ENCODE measurements around the gene THBD. TPM values are rescaled to one million over a fixed set of nuclear protein-coding genes. Genes with fewer than 3 reads are reported as not detected.

Gene THBD
- total RNA-seq, 1 donor from 2014 or later = 12.6 TPM

DNA sequence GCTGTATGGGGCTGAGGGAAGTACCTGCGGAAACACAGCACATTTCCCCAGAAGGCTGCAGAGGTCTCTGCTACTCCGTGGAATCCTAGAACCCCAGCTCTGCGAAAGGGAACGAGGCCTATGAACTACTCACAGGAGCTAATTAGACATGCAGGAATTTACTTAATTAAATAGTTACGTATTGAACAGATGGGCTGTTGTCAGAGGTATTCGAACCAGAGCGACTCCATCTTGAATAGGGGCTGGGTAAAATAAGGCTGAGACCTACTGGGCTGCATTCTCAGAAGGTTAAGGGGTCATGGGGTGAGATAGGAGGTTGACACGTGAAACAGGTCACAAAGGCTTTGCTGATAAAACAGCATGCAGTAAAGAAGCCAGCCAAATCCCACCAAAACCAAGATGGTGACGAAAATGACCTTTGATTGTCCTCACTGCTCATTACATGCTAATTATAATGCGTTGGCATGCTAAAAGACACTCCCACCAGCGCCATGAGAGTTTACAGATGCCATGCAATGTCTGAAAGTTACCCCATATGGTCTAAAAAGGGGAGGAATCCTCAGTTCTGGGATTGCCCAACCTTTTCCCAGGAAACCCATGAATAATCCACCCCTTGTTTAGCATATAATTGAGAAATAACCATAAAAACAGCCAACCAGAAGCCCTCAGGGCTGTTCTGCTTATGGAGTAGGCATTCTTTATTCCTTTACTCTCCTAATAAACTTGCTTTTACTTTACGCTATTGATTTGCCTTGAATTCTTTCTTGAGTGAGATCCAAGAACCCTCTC, 29.0 kb downstream of the THBD start:
- no peak for TF ChIP-seq CTCF (IDR thresholded peaks at IDR 0.05; ENCODE audit: insufficient read depth, low read length, severe bottlenecking)
- FAIRE-seq (no peak), DNase-seq (ENCODE audit: low read depth) (no peak)
- Histone ChIP-seq H3K4me3 (ENCODE audit: low read depth, low read length) (no peak overlapping the region), H3K27me3 (ENCODE audit: control insufficient read depth, insufficient read depth, low read length) (no peaks in the 10 kb centered on the region), H3K36me3 (ENCODE audit: control insufficient read depth, insufficient read depth, low read length) (no peaks in the 10 kb centered on the region)

DNA sequence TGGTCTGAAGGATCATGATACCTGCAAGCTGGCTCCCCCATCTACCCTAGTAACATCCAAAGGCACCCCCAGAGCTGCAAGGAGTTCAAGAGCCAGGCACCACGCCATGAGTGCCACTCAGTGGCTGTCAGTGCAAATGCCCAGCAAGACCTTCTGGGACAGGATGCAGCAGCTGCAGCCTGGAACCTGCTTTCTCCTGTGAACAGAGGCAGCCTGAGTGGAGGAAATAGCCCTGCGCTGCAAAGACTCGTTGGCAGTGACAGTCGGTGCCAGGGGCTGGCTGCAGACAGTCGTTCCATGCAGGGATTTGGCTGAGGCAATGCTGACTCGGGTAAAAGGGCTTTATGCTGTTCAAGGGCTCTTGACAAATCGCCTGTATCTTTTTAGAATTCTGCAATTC, 30.1 kb downstream of the THBD start:
- Histone ChIP-seq H3K4me3 (ENCODE audit: low read depth, low read length) (no peak overlapping the region), H3K27me3 (ENCODE audit: control insufficient read depth, insufficient read depth, low read length) (no peaks in the 10 kb centered on the region), H3K36me3 (ENCODE audit: control insufficient read depth, insufficient read depth, low read length) (no peaks in the 10 kb centered on the region)
- DNase-seq (ENCODE audit: low read depth) (no peak), FAIRE-seq (no peak)
- no peak for TF ChIP-seq CTCF (IDR thresholded peaks at IDR 0.05; ENCODE audit: insufficient read depth, low read length, severe bottlenecking)

DNA sequence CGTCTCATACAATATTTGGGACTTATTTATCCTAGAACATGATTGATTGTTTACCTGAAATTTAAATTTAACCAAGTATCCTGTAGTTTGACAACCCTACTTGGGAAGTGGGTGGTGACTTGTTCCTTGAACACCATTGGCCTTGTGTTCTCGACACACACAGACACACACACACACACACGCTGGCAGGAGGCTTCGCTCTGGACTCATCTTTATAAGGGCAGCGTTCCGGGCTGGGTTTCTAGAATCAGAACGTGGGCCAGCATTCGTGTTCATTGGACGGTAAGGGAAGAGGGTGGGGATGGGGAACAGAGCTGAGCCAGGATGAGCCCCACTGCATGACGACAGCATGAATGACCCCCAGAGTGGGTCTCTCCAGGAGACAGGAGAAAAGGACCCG, 30.5 kb downstream of the THBD start:
- DNase-seq (ENCODE audit: low read depth) (no peak), FAIRE-seq (no peak)
- no peak for TF ChIP-seq CTCF (IDR thresholded peaks at IDR 0.05; ENCODE audit: insufficient read depth, low read length, severe bottlenecking)
- Histone ChIP-seq H3K27me3 (ENCODE audit: control insufficient read depth, insufficient read depth, low read length) (no peaks in the 10 kb centered on the region), H3K36me3 (ENCODE audit: control insufficient read depth, insufficient read depth, low read length) (no peaks in the 10 kb centered on the region), H3K4me3 (ENCODE audit: low read depth, low read length) (no peak overlapping the region)

GRCh38 chr20:23018432-23018831, 31.0 kb downstream of the THBD start:
- H3K4me3 ChIP-seq (ENCODE audit: low read depth, low read length) = no peak overlapping the region
- H3K36me3 ChIP-seq (ENCODE audit: control insufficient read depth, insufficient read depth, low read length) = no peaks in the 10 kb centered on the region
- H3K27me3 ChIP-seq (ENCODE audit: control insufficient read depth, insufficient read depth, low read length) = no peaks in the 10 kb centered on the region
- FAIRE-seq (no peak), DNase-seq (ENCODE audit: low read depth) (no peak)
- no peak for TF ChIP-seq CTCF (IDR thresholded peaks at IDR 0.05; ENCODE audit: insufficient read depth, low read length, severe bottlenecking)

- no peaks in the 10 kb centered on the region for H3K27me3 ChIP-seq (ENCODE audit: control insufficient read depth, insufficient read depth, low read length)
- no peak for FAIRE-seq
- H3K36me3 ChIP-seq (ENCODE audit: control insufficient read depth, insufficient read depth, low read length) = no peaks in the 10 kb centered on the region
- DNase-seq (ENCODE audit: low read depth) = no peak
- no peak for TF ChIP-seq CTCF (IDR thresholded peaks at IDR 0.05; ENCODE audit: insufficient read depth, low read length, severe bottlenecking)
- H3K4me3 ChIP-seq (ENCODE audit: low read depth, low read length) = no peak overlapping the region
Measured at GRCh38 chr20:23017516-23017915, 32.0 kb downstream of the THBD start.

- no peak for FAIRE-seq
- TF ChIP-seq CTCF (IDR thresholded peaks at IDR 0.05; ENCODE audit: insufficient read depth, low read length, severe bottlenecking) = no peak
- no peaks in the 10 kb centered on the region for H3K27me3 ChIP-seq (ENCODE audit: control insufficient read depth, insufficient read depth, low read length)
- H3K4me3 ChIP-seq (ENCODE audit: low read depth, low read length) = no peak overlapping the region
- H3K36me3 ChIP-seq (ENCODE audit: control insufficient read depth, insufficient read depth, low read length) = no peaks in the 10 kb centered on the region
- DNase-seq (ENCODE audit: low read depth) = peak; percentile 36
Measured at GRCh38 chr20:23013429-23013828, 36.0 kb downstream of the THBD start.
